ENCODE measurements around the gene EPHB2. TPM values are rescaled to one million over a fixed set of nuclear protein-coding genes. Genes with fewer than 3 reads are reported as not detected.

Gene EPHB2
- total RNA-seq, 6 experiments from 2014 or later = 0.24 to 1.8 (median 0.62) TPM

- ATAC-seq (no peak), DNase-seq (no peak)
- no peaks in the 10 kb centered on the region for H3K27me3 ChIP-seq
- no peak for TF ChIP-seq POLR2A (IDR thresholded peaks at IDR 0.05)
- TF ChIP-seq CTCF (IDR thresholded peaks at IDR 0.05) = no peak
- H3K27ac ChIP-seq = no peak overlapping the region
- intact Hi-C loops (cut with DNase I) = no loop called here
- no peaks in the 10 kb centered on the region for H3K36me3 ChIP-seq
- no peak overlapping the region for H3K4me3 ChIP-seq
- 50% methylated on average over 4 of the region's 9 CpGs for WGBS (ENCODE audit: insufficient coverage, low coverage, low lambda C conversion rate, missing lambda C conversion rate)
- no peaks in the 10 kb centered on the region for H3K4me1 ChIP-seq
- H3K9me3 ChIP-seq = no peaks in the 10 kb centered on the region
These were observed 68.4 kb downstream of the EPHB2 start for GRCh38 chr1:22778862-22779520.

DNA sequence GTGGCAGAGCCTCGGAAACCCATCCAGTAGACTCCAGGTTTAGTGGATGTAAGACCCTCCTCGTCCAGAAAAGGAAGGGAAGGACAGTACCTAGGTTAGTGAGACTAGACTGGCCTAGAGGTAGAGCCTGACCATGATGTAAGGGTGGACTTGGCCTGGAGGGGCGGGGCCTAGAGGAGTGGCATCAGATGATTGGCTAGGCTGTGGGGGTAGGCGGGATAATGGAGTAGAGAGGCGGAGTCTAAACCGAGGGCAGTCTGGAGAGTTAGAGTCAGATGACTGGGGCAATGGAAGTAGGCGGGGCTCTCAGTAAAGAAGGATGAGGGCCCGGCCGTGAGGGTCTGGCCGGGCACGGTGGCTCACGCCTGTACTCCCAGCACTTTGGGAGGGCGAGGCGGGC lies 70.1 kb downstream of the EPHB2 start:
- Histone ChIP-seq H3K4me3 (no peak overlapping the region), H3K27ac (no peak overlapping the region), H3K9me3 (no peaks in the 10 kb centered on the region), H3K4me1 (no peaks in the 10 kb centered on the region), H3K36me3 (no peaks in the 10 kb centered on the region), H3K27me3 (no peaks in the 10 kb centered on the region)
- no peak for DNase-seq
- 72% methylated on average over 10 of the region's 14 CpGs for WGBS (ENCODE audit: insufficient coverage, low coverage, low lambda C conversion rate, missing lambda C conversion rate)
- intact Hi-C loops (cut with DNase I) = no loop called here
- TF ChIP-seq POLR2A (IDR thresholded peaks at IDR 0.05) (no peak), CTCF (IDR thresholded peaks at IDR 0.05) (no peak)
- no peak for ATAC-seq

DNA sequence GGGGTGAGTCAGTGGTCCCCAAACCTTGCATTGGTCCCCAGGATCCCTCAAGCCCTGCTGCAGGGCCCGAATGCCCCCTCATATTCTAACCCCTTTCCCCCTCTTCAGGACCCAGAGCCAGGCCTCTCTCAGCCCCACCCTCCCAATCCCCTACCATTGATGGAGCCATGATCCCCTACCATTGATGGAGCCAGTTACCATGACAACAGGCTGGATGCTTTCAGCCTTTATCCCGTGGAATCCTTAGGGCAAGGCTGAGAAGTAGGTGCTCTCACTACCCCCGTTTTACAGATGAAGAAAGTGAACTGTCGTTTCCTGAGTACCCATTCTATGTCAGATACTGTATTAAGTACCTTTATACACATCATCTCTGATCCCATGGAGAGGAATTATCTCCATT lies 70.8 kb downstream of the EPHB2 start:
- H3K4me3 ChIP-seq = no peak overlapping the region
- TF ChIP-seq POLR2A (IDR thresholded peaks at IDR 0.05) (no peak), CTCF (IDR thresholded peaks at IDR 0.05) (no peak)
- H3K4me1 ChIP-seq = no peaks in the 10 kb centered on the region
- 65% methylated on average over 3 of the region's 4 CpGs for WGBS (ENCODE audit: insufficient coverage, low coverage, low lambda C conversion rate, missing lambda C conversion rate)
- no peaks in the 10 kb centered on the region for H3K27me3 ChIP-seq
- DNase-seq (no peak), ATAC-seq (no peak)
- no peak overlapping the region for H3K27ac ChIP-seq
- H3K9me3 ChIP-seq = no peaks in the 10 kb centered on the region
- no peaks in the 10 kb centered on the region for H3K36me3 ChIP-seq
- intact Hi-C loops (cut with DNase I) = no loop called here

DNA sequence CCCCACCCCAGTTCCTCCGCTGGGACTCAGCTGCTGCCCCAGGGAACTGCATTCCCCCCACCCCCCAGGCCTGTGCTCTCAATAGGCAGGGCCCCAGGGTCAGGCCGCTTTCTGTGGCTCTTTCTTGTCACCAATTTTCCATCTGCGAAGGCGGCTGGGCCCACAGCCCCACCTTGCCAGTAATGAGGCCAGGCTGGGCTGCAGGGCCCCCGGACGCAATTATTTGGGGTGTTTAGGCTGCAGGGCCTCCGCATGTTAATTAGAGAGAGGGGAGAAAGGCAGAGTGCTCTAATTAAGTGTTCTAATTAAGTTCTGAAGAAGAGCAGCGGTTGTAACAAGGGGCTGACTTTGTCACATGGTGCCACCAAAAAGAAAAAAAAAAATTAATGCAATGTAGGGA lies 71.8 kb downstream of the EPHB2 start:
- WGBS (ENCODE audit: insufficient coverage, low coverage, low lambda C conversion rate, missing lambda C conversion rate) = 83% methylated on average over 3 of the region's 8 CpGs
- Histone ChIP-seq H3K36me3 (no peaks in the 10 kb centered on the region), H3K27me3 (no peaks in the 10 kb centered on the region), H3K4me1 (no peaks in the 10 kb centered on the region), H3K4me3 (no peak overlapping the region), H3K27ac (no peak overlapping the region), H3K9me3 (no peaks in the 10 kb centered on the region)
- ATAC-seq (no peak), DNase-seq (no peak)
- intact Hi-C loops (cut with DNase I) = no loop called here
- TF ChIP-seq POLR2A (IDR thresholded peaks at IDR 0.05) (no peak), CTCF (IDR thresholded peaks at IDR 0.05) (no peak)

DNA sequence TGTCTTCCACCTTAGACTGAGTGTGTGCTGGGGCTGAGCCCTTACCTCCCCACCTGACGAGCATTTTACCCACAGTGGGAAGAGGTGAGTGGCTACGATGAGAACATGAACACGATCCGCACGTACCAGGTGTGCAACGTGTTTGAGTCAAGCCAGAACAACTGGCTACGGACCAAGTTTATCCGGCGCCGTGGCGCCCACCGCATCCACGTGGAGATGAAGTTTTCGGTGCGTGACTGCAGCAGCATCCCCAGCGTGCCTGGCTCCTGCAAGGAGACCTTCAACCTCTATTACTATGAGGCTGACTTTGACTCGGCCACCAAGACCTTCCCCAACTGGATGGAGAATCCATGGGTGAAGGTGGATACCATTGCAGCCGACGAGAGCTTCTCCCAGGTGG lies 73.7 kb downstream of the EPHB2 start:
- Histone ChIP-seq H3K36me3 (no peaks in the 10 kb centered on the region), H3K9me3 (no peaks in the 10 kb centered on the region), H3K27me3 (no peaks in the 10 kb centered on the region), H3K4me3 (no peak overlapping the region), H3K27ac (no peak overlapping the region), H3K4me1 (no peaks in the 10 kb centered on the region)
- no peak for DNase-seq
- TF ChIP-seq CTCF (IDR thresholded peaks at IDR 0.05) (no peak), POLR2A (IDR thresholded peaks at IDR 0.05) (no peak)
- intact Hi-C loops (cut with DNase I) = no loop called here
- WGBS (ENCODE audit: insufficient coverage, low coverage, low lambda C conversion rate, missing lambda C conversion rate) = 85% methylated on average over 6 of the region's 19 CpGs
- ATAC-seq = no peak
